GM12873 (cell line): ENCODE measurements around the gene TP53AIP1.

Experiments used
- CTCF ChIP-seq: IDR thresholded peaks from 2 replicates; pipeline ENCODE4 v1.5.1; 2012; ENCODE audit warnings: low read depth, mild to moderate bottlenecking, moderate library complexity, low read length, control low read depth; ENCODE audit not compliant: insufficient read depth; ENCODE audit errors: missing control alignments

TP53AIP1 gene

GRCh38 chr11:128900468-128900867 lies 42.2 kb downstream of the TP53AIP1 start:
- TF ChIP-seq CTCF: no peak

- TF ChIP-seq CTCF: no peak
Measured at GRCh38 chr11:128898580-128899344, 43.9 kb downstream of the TP53AIP1 start.

GRCh38 chr11:128897826-128898225 lies 44.8 kb downstream of the TP53AIP1 start:
- TF ChIP-seq CTCF: no peak

GRCh38 chr11:128896356-128896755 lies 46.3 kb downstream of the TP53AIP1 start:
- TF ChIP-seq CTCF: no peak

- no peak for TF ChIP-seq CTCF
Measured at GRCh38 chr11:128895526-128895925, 47.1 kb downstream of the TP53AIP1 start.

- no peak for TF ChIP-seq CTCF
Measured at GRCh38 chr11:128894685-128895084, 48.0 kb downstream of the TP53AIP1 start.

- no peak for TF ChIP-seq CTCF
Measured at GRCh38 chr11:128894286-128894681, 48.4 kb downstream of the TP53AIP1 start.
